K562 (cell line): ENCODE measurements around the gene ACVR2B. TPM values are rescaled to one million over a fixed set of nuclear protein-coding genes. Genes with fewer than 3 reads are reported as not detected.

Source experiments
- CBX2 ChIP-seq: fragments of 200-600 bp; sonication (generic); IDR thresholded peaks from one replicate; pipeline ENCODE4 v1.6.1; 2012; ENCODE audit warnings: mild to moderate bottlenecking, low read length, inconsistent platforms; ENCODE audit not compliant: insufficient read depth, poor library complexity, severe bottlenecking
- CBX8 ChIP-seq: fragments of 200-600 bp; sonication (generic); IDR thresholded peaks from 2 replicates; pipeline ENCODE4 v1.6.1; 2012; ENCODE audit warnings: borderline replicate concordance, mixed run types, low read depth, mild to moderate bottlenecking, moderate library complexity, mixed read lengths, low read length, control low read depth, inconsistent platforms; ENCODE audit not compliant: poor library complexity, severe bottlenecking; ENCODE audit errors: extremely low read depth
- HDAC2 ChIP-seq: fragments of 450-650 bp; IDR thresholded peaks from 2 replicates; pipeline ENCODE4 v1.6.1; 2016; ENCODE audit warnings: mild to moderate bottlenecking
- HMG20B ChIP-seq: fragments of 250-450 bp; sonication (Bioruptor Pico); IDR thresholded peaks from 2 replicates; pipeline ENCODE4 v1.5.0; 2021; ENCODE audit warnings: mild to moderate bottlenecking
- MAFG ChIP-seq: fragments of 450-650 bp; conservative IDR thresholded peaks from 2 replicates; pipeline ENCODE4 v1.6.1; 2016; ENCODE audit warnings: missing genetic modification characterization, missing compliant biosample characterization
- NR2F6 ChIP-seq: fragments of 450-650 bp; formaldehyde crosslinking; IDR thresholded peaks from 2 replicates; pipeline ENCODE4 v1.4.0; 2020; ENCODE audit warnings: mild to moderate bottlenecking
- SIN3A ChIP-seq, 2 experiments: fragments of 150-350 bp in 1 of 2; IDR thresholded peaks; 2 replicates each; pipeline ENCODE4 v1.6.1; 2011 to 2016; ENCODE audit warnings: borderline replicate concordance in 2 of 2, low read depth in 2 of 2, low read length in 2 of 2, mild to moderate bottlenecking in 2 of 2, moderate library complexity in 2 of 2; ENCODE audit not compliant: control insufficient read depth in 1 of 2
- SIN3B ChIP-seq: fragments of 450-650 bp; IDR thresholded peaks from 2 replicates; pipeline ENCODE4 v1.6.1; 2017; ENCODE audit warnings: low read depth, mild to moderate bottlenecking, moderate library complexity
- SIRT6 ChIP-seq: IDR thresholded peaks from one replicate; pipeline ENCODE4 v1.6.1; 2012; ENCODE audit warnings: low read depth, mild to moderate bottlenecking, control low read depth, inconsistent platforms, low read length, moderate library complexity
- SMARCA5 ChIP-seq: fragments of 450-650 bp; IDR thresholded peaks from 2 replicates; pipeline ENCODE4 v1.6.1; 2016
- SNRNP70 ChIP-seq: fragments of 200-400 bp; formaldehyde crosslinking; optimal IDR thresholded peaks from 2 replicates; pipeline ENCODE3; 2017; ENCODE audit warnings: low read depth, low read length
- SUPT5H ChIP-seq: fragments of 450-650 bp; IDR thresholded peaks from 2 replicates; pipeline ENCODE4 v1.6.1; 2016
- TBP ChIP-seq: optimal IDR thresholded peaks from 2 replicates; pipeline ENCODE3; 2011; ENCODE audit warnings: low read depth, low read length, improper control_type of control experiment
- TCF7L2 ChIP-seq: fragments of 150-350 bp; IDR thresholded peaks from 2 replicates; pipeline ENCODE4 v1.6.1; 2016; ENCODE audit warnings: low read depth, mild to moderate bottlenecking, low read length, moderate library complexity
- TOE1 ChIP-seq, 2 experiments: fragments of 450-650 bp in 1 of 2; sonication (generic) in 1 of 2; formaldehyde crosslinking in 1 of 2; IDR thresholded peaks; 2 replicates each; pipeline versions ENCODE4 v1.7.1 to v1.8.0; 2016 to 2022; ENCODE audit warnings: borderline replicate concordance in 2 of 2, mild to moderate bottlenecking in 2 of 2, antibody characterized with exemption in 1 of 2, inconsistent platforms in 1 of 2, low read depth in 1 of 2, missing genetic modification reagents in 1 of 2, moderate library complexity in 1 of 2
- TRIM25 ChIP-seq: fragments of 450-650 bp; IDR thresholded peaks from 2 replicates; pipeline ENCODE4 v1.7.0; 2016; ENCODE audit warnings: borderline replicate concordance
- ZMIZ1 ChIP-seq, 2 experiments: fragments of 150-350 bp in 1 of 2; IDR thresholded peaks; 2 replicates each; pipeline ENCODE4 v1.6.1; 2012 to 2016; ENCODE audit warnings: low read depth in 2 of 2, low read length in 2 of 2, mild to moderate bottlenecking in 1 of 2, moderate library complexity in 1 of 2
- ZNF140 ChIP-seq: fragments of 250-450 bp; sonication (Bioruptor Pico); IDR thresholded peaks from 2 replicates; pipeline ENCODE4 v1.8.0; 2021; ENCODE audit warnings: moderate library complexity, mild to moderate bottlenecking, inconsistent platforms
- ZNF311 ChIP-seq: fragments of 250-450 bp; sonication (Bioruptor Pico); IDR thresholded peaks from 2 replicates; pipeline ENCODE4 v1.4.0; 2020; ENCODE audit warnings: mild to moderate bottlenecking, moderate library complexity
- polyA plus RNA-seq, 8 experiments: library from polyadenylated mRNA; depleted of rRNA in 4 of 8; stranded (reverse) in 5 of 8; unstranded in 3 of 8; fragments of >200 nt; fragmentation: Nextera tagmentation in 2 of 8; fragmentation: Illumina TruSeq in 1 of 8; extraction: Ambion mirVana in 2 of 8; extraction: Trizol in 1 of 8; gene quantifications; 2 replicates each; pipeline versions ENCODE4 v1.2.1 to v1.2.3, GENCODE V29; 2011 to 2014; ENCODE audit warnings: inconsistent platforms in 1 of 8, missing spikeins in 1 of 8
- total RNA-seq, 7 experiments: library from RNA; depleted of rRNA in 6 of 7; stranded (reverse); fragments of >200 nt in 6 of 7; fragmentation: Illumina TruSeq in 2 of 7; extraction: Trizol in 2 of 7; gene quantifications; 2 replicates each; pipeline versions ENCODE4 v1.2.1 to v1.2.3, GENCODE V29; 2011 to 2021; ENCODE audit warnings: low replicate concordance in 1 of 7

Gene ACVR2B
- total and polyA plus RNA-seq, 9 of the 15 experiments (the other 6 are each of a cell fraction or from before 2014, with no cell fraction given): 1.8 to 23.7 (median 7.1) TPM

GRCh38 chr3:38496131-38496910, 42.6 kb downstream of the ACVR2B start, which contains the start of gene EXOG (continued):
- TF ChIP-seq SIN3A (IDR thresholded peaks at IDR 0.05; ENCODE audit: borderline replicate concordance in 2 of 2, control insufficient read depth in 1 of 2, low read depth in 2 of 2, low read length in 2 of 2) (peak; percentile 32 to 64; a peak in 1 of 4 replicates), ZMIZ1 (IDR thresholded peaks at IDR 0.05; ENCODE audit: low read depth in 2 of 2, low read length in 2 of 2) (peak in 1 of 2 experiments; percentile 68; a peak in 2 of 4 replicates), MAFG (tag) (no peak), ZNF140 (CRISPR knock-in tag) (no peak), NR2F6 (CRISPR knock-in tag) (no peak), TBP (peak; percentile 55), SIRT6 (no peak), CBX8 (no peak), HMG20B (CRISPR knock-in tag) (no peak), SMARCA5 (no peak), TCF7L2 (no peak), ZNF311 (CRISPR knock-in tag) (no peak), SNRNP70 (no peak), HDAC2 (peak; percentile 85), TOE1 (IDR thresholded peaks at IDR 0.05; ENCODE audit: borderline replicate concordance) (peak; percentile 67), TOE1 (CRISPR knock-in tag; IDR thresholded peaks at IDR 0.05; ENCODE audit: borderline replicate concordance, low read depth) (no peak; the same call in 1 of the 2 replicates), SIN3B (no peak; the same call in 1 of the 2 replicates), TRIM25 (0 out of 2 replicates have a peak, but pooled peaks have one; percentile 24), CBX2 (no peak), SUPT5H (peak; percentile 83)
